SK-N-MC (cell line): ENCODE results near the gene ZNF483.

Source experiments
- EZH2 ChIP-seq: fragments of 200-600 bp; sonication (generic); IDR thresholded peaks from one replicate; pipeline ENCODE4 v1.6.1; 2017; ENCODE audit warnings: antibody characterized with exemption
- FOXP2 ChIP-seq: optimal IDR thresholded peaks from 2 replicates; pipeline ENCODE3; 2011; ENCODE audit warnings: mild to moderate bottlenecking, moderate library complexity; ENCODE audit not compliant: insufficient read depth; ENCODE audit errors: extremely low read length, control extremely low read depth
- POLR2AphosphoS5 ChIP-seq: IDR thresholded peaks from 2 replicates; pipeline ENCODE4 v1.6.1; 2012; ENCODE audit warnings: mild to moderate bottlenecking, low read depth, low read length, borderline replicate concordance

- TF ChIP-seq EZH2: no peak
- TF ChIP-seq POLR2AphosphoS5: no peak
- TF ChIP-seq FOXP2: no peak
Observed at GRCh38 chr9:111621895-111622480, 97.0 kb downstream of the ZNF483 start.
